GM21723 (cell line): ENCODE measurements around the gene CCDC85A.

Experiments
- ATAC-seq: cut with Tn5 transposase; IDR thresholded peaks from one replicate; pipeline ENCODE4 v1.9.1; 2021; ENCODE audit warnings: mild to moderate bottlenecking, moderate library complexity; ENCODE audit not compliant: unreplicated experiment

Gene CCDC85A

DNA sequence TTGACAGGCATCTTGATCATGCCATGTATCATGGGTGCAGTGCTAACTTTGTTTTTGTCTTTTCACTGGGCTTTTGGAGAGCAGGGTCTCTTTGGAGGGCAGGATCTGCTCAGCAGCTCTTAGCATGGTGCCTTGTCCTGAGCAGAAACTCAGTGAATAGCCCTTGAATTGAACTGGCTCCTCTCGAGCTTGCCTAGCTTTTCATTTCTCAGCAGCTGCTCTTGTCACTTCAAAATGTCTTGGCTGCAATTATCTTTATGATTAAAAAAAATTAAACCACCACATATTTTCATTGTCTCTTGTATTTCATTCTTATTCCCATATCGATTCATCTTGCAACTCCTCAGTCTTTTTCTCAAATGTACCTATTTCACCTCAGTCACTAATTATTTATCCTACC is 50.5 kb downstream of the CCDC85A start:
- no peak for ATAC-seq

DNA sequence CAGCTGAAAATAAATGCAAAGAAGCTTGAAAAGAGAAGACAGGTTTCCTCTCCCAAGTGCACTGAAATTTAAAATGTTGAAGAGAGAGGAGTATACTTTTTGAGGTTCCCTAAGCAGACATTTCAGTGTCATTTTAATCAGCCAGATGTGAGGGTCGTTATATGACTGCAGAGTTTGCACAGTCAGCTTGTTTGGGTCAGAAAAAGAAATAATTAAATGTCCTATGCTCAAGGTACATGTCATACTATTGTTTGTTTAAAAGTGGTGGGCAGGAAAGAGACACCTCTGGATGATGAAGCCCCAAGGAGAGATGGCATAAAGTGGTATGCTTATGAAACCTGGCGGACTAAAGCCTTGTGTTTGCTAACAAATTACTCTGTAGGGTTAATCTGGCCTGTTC is 55.2 kb downstream of the CCDC85A start:
- no peak for ATAC-seq

DNA sequence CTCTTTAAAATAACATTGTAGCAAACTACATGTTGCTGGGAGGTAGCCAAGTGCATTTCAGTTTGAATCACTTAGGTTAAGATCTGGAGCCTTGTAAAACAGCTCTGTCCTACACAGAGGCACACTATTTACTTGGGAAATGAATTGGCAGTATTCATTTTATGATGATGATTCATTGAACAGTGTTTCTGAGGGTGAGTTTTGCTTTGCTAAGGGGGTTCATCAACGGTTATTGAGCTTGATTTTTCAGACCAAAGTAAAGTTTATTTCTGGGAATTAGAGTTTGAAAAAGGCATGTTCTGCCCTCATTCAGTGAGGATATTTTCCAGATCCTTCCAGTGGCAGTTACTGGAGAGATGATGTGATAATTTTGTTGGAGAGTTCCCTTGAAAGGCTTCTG is 55.6 kb downstream of the CCDC85A start:
- ATAC-seq = no peak

DNA sequence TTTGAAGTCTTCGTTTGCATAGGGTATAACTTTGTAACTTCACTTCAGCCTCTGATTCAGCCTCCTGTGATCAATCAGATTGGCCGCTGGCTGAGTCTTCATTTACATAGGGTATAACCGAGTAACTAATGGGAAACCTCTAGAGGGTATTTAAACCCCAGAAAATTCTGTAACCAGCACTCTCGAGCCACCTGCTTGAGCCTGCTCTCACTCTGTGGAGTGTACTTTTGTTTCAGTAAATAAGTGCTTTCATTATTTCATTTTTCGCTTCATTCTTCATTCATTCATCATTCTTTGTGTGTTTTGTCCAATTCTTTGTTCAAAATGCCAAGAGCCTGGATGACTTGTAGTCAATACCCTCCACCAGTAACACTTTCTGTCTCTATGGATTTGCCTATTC is 56.4 kb downstream of the CCDC85A start:
- ATAC-seq = no peak

DNA sequence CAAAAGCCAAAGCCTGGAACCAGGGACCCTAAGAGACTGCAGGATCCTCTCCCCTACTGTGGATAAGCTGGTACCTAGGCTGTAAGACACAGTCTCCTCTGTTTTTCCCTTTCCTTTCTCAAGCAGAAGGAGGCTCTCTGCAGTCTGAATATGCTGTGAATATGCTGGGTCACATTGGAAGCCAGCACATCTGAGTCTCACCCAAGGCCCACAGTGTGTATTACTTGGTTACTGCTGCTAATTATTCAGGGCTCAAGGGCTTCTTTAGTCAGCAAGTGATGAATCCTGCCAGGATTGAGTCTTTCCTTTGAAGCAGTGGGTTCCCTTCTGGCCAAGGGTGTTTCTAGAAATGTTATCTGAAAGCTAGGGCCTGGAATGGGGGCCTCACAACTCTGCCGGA is 60.7 kb downstream of the CCDC85A start:
- ATAC-seq = no peak

DNA sequence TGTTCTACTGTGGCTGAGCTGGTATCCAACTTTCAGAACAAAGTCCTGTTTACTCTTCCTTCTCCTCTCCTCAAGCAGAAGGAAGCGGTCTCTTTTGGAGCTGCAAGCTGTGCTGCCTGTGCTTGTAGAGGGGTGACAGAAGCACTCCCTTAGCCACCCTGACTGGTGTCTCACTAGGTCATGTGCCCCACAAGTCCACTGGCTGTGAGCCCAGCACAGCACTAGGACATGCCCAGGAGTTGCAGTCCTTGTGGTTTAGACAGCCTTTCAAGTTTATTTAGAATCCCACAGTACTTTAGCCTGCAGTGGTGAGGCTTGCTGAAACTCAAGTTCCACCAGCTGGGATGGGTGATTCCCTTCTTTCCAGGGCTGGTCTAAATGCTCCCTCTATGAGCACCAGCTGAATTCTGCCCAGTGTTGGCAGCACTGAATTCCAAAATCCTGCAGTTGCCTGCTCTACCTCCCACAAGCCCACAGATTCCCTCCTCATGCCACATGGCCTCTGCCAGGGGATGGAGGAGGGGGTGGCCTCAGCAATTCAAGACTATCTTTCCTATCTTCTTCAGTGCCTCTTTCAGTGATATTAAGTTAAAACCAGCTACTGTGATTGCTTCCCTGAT is 61.2 kb downstream of the CCDC85A start:
- ATAC-seq = no peak

DNA sequence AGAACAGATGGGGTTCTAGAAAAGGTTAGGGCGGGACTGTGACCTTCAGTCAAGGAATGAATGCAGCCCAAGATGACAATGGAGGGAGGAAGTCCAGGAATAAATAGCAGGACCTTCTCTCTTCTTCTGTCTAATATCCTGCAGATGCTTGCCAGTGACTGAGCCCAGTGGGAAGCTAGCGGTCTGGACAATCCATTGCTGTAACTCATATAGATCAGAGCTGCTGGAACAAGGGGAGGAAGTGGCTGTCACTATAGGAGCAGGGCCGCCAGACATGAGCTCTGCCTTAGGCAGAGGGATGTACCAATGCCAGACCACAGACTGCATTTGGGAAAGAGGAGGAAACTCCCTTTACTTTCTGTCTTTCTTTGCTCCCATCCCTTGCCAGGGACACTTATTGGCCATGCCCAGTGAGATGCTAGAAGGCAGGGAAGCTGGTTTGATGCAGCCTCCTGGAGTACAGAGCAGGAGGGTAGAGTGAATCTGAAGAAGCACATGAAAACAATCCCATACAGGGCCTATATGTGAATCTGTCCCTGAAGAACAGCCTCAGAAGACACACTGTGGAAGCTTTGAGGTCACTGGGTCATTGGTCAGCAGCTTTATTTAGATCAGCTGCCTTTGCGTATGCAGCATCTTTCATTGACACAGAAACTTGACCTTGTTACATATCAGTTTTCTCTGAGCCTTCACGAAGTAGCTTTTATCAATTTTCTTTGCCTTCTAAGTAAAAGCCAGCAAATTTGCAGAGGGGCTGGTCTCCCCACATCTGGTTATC is 65.4 kb downstream of the CCDC85A start:
- no peak for ATAC-seq

DNA sequence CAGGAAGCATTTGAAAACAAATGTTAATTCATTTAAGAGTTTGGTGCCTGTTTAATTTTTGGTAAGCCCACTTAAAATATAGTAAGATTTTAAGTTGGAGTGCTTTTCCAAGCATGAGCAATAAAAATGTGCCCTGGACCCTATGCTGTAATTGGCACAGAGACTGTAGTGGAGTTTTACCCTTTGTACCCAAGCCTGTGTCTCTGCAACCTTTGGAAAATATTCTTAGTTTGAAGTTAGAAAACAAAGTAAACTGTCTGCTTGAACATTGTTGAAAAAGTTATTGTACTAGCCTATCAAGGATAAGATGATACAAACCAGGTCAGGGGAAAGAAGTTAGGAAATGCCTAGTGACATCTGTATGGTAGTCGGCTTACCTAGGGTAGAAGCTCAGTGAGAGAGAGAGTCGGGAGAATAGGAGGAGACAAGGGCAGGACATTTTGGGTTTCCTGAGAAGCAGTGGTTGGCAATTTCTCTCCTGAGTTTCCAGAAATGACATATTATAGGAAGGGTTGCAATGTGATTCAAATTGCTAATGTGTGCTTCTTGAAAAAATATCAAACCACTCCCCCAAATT is 66.5 kb downstream of the CCDC85A start:
- ATAC-seq = no peak

DNA sequence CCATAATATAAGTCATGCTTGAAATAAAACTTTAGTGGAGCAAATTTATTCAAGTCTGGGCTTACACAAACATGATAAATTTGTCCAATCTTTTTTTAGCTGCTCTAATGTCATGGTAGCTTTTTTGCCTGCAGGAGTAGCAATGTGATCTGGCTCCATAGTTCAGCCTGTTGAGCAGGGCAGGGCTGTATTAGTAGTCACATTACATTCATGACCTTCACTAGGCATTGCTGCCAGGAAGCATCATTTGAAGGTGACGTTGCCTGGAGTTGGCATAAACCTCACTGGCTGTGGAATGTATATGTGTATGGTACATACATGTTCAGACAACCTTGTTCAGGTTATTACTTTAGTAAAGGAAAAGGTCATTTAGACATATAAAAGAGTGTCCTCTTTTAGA is 76.6 kb downstream of the CCDC85A start:
- ATAC-seq = no peak

DNA sequence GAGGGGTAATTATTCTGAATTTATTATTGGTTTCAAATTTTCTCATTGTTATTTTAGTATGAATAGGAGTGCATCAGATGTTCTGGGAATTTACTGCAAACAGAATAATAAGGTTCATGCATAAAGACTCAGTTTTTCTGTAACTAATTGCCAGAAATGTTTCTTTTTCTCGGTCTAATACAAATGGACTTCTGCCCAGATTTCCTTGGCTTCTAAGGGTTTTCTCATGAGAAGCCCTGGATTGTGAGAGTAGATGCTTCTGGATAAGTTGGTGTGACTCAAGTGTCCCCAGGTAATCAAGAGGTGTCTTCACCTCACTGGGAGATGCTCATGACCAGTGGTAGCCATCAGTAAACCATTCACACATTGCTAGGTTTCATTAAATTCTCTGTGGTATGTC is 78.5 kb downstream of the CCDC85A start:
- no peak for ATAC-seq

DNA sequence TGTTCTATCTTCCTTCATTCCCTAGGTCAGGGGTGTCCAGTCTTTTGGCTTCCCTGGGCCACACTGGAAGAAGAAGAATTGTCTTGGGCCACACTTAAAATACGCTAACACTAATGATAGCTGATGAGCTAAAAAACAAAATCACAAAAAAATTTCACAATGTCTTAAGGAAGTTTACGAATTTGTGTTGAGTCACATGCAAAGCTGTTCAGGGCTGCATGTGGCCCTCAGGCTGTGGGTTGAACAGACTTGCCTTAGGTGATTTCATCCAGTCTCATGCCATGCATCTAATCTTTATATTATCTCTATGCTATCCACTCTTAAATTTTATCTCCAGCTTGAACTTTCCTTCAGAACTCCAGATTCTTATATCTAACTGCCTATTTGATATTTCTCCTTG is 80.1 kb downstream of the CCDC85A start:
- ATAC-seq = no peak

DNA sequence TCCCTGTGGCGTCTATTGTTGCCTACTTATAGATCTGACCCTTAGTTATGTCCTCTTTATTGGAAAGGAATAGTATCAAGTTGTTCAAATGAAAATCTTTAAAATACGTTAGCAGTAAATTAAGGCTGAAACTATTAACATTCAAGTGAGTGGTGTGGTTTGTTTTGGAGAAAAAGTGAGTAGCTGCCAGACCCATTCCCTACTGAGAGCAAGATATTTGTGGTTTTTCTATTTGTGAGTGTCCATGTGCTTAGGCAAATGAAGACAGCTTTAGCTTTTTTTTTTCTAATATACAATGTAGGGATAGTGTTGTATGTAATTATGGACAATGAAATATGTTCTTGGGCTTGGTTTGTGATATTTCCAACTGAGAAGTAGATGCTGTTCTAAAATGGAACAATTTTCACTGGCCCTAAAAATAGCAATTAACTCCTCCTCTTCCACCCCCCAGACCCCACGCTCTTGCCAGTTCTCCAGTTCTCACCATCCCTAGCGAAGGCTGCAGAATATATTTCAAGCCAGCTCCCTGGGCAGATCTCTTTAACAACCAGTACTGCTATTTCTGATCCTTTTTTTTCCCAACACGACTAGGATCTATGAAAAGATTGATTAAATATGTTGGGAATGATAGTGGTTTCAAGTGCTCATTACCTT is 83.1 kb downstream of the CCDC85A start:
- ATAC-seq = no peak

DNA sequence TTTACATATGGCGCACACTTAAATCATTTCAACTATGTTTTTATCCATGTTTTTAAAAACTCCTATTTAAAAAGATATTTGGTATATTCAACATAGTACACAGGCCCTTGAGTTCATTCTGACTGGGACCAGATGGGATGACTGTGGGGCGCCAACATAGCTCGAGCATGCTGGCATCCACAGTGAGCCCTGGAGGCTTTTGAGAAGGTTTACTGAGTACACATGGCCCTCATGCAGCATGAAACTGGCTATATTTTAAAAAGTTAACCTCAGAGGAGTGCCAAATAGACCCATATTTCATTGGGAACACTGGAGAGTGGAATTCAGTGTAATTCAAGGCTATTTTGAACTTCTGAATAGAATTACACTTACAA is 83.6 kb downstream of the CCDC85A start:
- ATAC-seq = no peak

DNA sequence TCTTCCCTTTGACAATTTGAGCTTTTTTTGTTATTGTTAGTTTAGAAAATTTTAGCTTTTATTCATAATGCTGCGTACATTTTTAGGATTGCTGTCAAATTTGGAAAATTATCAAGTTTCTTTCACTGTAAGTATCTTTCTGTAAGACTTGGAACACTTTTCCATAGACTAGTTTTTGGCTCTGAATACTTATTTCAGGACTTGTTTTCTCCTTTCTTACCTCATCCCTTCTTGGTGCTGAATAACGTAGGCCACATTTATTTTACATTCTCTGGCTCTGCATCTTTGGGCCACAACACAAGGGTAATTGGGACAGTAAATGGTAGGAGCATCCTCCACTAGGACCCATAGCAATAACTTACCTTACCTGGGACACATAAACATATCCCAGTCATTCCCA is 85.1 kb downstream of the CCDC85A start:
- ATAC-seq = no peak

DNA sequence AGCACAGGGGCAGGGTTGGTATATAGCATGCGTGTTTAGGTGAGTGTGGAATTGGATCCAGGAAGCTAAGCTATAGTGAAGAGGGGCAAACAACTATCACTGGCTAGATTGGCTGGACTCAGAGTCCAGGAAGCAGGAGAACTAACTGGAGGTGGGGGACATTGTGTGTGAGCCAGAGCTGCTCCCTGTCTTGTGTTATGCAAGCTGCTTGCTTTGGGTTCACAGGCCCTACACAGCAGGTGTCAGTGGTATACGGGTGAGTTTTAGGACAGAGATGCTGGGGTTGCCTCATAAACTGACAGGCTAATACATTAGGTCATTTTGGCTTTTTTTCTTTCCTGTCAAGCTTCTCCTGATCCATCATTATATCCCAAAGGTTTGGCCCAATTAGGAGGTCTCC is 87.5 kb downstream of the CCDC85A start:
- no peak for ATAC-seq

DNA sequence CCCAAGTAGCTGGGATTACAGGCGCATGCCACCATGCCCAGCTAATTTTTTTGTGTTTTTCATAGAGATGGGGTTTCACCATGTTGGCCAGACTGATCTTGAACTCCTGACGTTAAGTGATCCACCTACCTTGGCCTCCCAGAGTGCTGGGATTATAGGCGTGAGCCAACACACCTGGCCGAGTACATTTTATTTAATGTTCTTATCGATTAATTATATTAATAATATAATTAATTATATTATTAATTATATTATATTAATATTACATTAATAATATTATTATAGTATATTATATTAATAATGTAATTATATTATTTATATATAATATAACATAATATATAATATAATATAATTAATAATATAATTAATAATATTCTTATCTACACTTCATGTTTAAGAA is 101.4 kb downstream of the CCDC85A start:
- ATAC-seq = no peak

DNA sequence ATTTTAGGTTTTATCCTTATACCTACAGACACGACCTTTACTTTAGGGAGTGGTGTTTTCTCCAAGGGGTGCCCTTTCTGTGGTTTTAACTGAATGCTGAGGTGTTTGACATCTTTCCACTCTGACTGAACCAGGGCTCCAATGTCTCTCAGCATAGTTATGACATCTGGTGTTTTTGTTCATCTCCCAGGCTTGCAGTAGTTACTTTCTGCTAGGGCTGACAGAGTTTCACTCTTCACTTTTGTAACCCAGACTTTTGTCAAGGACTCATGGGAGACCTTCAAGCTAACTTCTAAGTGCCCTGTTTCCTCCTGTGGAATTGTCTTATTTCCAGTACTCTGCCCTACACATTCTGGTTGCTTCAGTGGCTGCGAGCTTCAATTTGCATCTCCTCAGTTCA is 103.1 kb downstream of the CCDC85A start:
- ATAC-seq = no peak

DNA sequence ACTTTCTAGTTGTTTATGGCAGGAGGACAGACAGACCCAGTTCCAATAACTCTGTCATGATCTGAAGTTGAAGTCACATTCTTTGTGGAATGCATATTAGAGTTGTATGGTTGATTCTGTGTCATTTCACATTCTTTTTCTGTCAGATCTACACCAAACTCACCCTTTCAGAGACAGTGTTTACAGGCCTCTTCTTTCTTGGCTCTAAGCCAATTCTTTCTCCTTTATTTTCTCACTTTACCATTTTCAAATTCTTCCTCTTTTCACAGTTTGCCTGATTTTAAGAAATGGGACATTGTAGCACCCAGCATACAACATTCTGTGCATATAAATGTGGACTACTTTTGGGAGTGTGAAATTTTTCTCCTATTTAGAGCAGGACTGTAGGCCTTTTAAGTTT is 103.7 kb downstream of the CCDC85A start:
- ATAC-seq = no peak

DNA sequence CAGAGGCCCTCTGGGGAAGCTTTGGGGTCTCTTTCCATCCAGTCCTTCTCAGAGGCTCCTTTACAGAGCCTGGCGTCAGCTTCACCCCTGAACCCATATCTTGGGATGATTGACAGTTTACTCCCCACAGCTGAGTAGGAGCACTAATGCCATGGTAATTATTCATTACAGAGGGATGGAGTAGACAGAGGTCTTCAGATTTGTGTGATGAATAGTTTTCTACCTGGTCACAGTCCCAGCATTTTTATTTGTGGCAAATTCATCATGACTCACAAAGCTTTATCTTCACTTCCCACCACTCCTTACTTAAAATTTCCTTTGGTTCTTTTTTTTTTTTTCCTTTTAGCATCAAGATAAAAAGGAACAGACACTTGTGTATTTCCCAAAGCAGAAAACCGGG is 104.2 kb downstream of the CCDC85A start:
- ATAC-seq = no peak

DNA sequence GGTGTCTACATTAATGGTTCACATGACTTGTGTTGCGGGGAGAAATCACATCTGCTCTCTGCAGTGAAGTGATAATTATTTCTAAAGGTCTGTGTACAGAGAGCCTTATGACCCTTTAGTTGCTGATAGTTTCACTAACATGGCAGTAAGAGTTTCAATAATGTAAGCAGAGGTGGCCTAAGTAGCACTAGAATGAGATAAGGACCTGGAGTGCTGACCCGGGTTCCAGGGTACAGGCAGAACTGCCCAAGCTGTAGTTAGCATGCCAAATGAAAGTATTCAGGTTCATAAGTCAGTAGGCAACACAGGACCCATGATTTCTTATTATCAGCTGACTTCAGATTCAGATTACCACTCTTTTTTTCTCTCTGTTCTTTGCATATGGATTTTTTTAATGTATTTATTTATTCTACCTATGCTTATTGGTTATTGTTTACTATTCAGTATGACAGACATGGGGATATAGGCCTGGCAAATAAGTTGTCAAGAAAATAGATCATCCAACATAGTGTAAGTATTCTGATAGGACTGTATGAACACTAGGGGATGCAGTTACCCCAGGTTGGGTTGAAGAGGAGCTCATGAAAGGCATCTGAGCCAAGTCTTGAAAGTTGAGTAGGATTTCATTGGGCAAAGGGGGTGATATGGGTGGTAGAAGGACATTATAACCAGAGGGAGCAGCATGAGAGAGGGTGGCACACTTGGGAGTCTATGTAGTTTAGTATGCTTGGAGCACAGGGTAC is 105.2 kb downstream of the CCDC85A start:
- no peak for ATAC-seq

DNA sequence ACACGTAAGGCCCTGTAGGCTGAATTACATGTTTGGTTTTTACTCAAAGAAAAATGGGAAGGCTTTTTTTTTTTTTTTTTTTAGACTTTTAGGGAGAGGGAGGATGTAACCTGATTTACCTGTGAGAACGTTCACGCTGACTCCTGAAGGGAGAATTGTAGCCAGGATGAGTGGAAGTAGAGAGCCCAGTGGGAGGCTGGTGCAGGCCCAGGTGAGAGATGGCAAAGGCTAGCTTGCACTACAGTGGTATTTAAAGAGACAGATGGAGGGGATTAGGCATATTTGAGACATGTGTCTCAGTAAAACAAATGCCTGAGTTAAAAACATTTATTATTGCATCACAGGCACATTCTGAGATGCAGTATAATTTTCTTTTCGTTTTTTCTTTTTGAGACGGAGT is 107.9 kb downstream of the CCDC85A start:
- no peak for ATAC-seq
